Hematopoietic multipotent progenitor cell treated with erythropoietin and hydrocortisone succinate and interleukin-3 and kit ligand, for 6 days (in vitro differentiated cells): Measurements from ENCODE around the gene AJM1.
"Not testable (repeated sequence)": the region's sequence is repeated elsewhere in the genome, so short reads cannot be mapped to it uniquely, and the experiment has no call there.

Experiments
- DNase-seq: peaks from one replicate; pipeline ENCODE4 v3.0.0-alpha.2; 2015

Gene AJM1

GRCh38 chr9:136831720-136832104, 10.6 kb upstream of the AJM1 start:
- DNase-seq: no peak

- DNase-seq: no peak
These were observed 9.7 kb upstream of the AJM1 start for GRCh38 chr9:136832581-136832980.

- DNase-seq: not testable (repeated sequence)
These were observed 8.8 kb upstream of the AJM1 start for GRCh38 chr9:136833381-136834048.

- peak; percentile 18 for DNase-seq
These were observed 6.9 kb upstream of the AJM1 start for GRCh38 chr9:136835162-136835931.

GRCh38 chr9:136835932-136836904, 6.1 kb upstream of the AJM1 start:
- no peak for DNase-seq

- no peak for DNase-seq
These were observed 5.0 kb upstream of the AJM1 start for GRCh38 chr9:136837146-136837855.

GRCh38 chr9:136837856-136838277, 4.4 kb upstream of the AJM1 start:
- not testable (repeated sequence) for DNase-seq

GRCh38 chr9:136838314-136839228, 3.7 kb upstream of the AJM1 start:
- DNase-seq: no peak

- no peak for DNase-seq
These were observed 2.8 kb upstream of the AJM1 start for GRCh38 chr9:136839229-136840139.

- DNase-seq: peak; percentile 26
These were observed 2.0 kb upstream of the AJM1 start for GRCh38 chr9:136840140-136840876.

GRCh38 chr9:136840877-136841645, 1.2 kb upstream of the AJM1 start:
- peak; percentile 54 for DNase-seq

GRCh38 chr9:136841646-136842379, 465 bp upstream of the AJM1 start:
- not testable (repeated sequence) for DNase-seq

- not testable (repeated sequence) for DNase-seq
These were observed 1.0 kb downstream of the AJM1 start for GRCh38 chr9:136843159-136843800.

GRCh38 chr9:136843801-136844740, 1.8 kb downstream of the AJM1 start:
- peak; percentile 40 for DNase-seq

- DNase-seq: peak; percentile 43
These were observed 2.6 kb downstream of the AJM1 start for GRCh38 chr9:136844761-136845464.
